HG03565 (cell line): ENCODE measurements around the gene RNF181.
"Not testable (repeated sequence)": the region's sequence is repeated elsewhere in the genome, so short reads cannot be mapped to it uniquely, and the experiment has no call there.

Source experiments
- ATAC-seq: cut with Tn5 transposase; IDR thresholded peaks from one replicate; pipeline ENCODE4 v1.9.1; 2021; ENCODE audit warnings: mild to moderate bottlenecking, moderate library complexity; ENCODE audit not compliant: unreplicated experiment

Gene RNF181

DNA sequence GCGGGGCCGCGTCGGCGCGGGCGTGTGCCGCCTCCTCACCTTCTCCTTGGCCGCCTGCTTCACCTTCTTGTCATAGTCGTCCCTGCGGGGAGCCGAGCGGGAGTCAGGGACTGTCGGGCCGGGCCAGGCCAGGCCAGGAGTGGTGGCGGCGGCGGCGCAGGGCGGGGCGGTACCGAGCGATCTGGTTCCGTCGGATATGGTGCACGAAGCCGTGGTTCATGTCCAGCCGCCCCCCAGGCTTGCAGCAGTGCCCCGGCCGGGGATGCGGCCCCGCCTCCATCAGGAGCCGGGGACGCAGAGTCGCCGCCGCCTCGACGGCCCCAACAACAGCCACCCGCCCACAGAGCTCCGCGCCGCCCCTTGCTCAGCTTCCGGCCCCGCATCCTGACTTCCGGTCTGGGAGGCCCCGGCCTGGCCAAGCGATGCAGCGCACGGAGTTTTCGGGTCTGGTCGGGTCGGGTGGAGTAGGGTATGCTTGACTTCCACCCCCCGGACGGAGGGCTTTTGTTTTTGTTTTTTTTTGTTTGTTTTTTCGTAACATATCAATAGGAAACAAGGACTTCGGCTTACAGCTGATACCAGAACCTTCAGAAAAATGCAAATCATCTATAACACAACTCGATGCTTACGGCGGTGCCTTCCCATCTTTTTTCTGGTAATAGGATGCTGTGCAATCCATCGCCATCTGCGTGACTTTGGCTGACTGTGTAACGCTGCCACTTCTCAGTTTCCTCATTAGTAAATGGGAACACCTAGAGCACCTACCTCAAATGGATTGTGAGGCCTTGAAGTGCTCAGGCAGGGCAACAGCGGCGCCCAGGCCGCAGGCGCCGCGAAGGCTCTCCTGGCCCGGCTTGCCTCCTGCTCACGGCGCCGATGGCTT, 16.4 kb downstream of the RNF181 start, which contains the start of gene C2orf68:
C2orf68 (minus strand) TSS at position 362 of the 883 bp plus-strand sequence; CDS start at position 280, 82 bp downstream.
- peak; percentile 54 for ATAC-seq

DNA sequence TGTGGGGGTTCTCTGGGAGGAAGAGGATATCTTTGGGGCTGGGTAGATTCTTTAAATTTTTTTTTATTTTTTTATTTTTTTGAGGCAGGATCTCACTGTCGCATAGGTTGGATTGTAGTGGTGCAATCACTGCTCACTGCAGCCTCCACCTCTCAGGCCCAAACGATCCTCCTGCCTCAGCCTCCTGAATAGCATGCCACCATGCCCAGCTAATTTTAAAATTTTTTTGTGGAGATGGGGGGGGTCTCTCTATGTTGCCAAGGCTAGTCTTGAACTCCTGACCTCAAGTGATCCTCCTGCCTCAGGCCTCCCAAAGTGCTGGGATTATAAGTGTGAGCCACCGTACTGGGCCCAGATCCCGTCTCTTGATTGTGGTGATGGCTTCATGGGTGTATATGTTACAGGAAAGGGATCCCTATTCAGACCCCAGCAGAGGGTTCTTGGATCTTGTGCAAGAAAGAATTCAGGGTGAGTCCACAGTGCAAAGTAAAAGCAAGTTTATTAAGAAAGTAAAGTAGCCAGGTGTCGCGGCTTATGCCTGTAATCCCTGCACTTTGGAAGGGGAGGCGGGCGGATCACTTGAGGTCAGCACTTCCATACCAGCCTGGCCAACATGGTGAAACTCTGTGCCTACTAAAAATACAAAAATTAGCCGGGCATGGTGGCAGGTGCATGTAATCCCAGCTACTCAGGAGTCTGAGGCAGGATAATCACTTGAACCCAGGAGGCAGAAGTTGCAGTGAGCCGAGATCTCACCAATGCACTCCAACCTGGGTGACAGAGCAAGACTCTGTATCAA, 18.4 kb downstream of the RNF181 start:
- no peak for ATAC-seq

DNA sequence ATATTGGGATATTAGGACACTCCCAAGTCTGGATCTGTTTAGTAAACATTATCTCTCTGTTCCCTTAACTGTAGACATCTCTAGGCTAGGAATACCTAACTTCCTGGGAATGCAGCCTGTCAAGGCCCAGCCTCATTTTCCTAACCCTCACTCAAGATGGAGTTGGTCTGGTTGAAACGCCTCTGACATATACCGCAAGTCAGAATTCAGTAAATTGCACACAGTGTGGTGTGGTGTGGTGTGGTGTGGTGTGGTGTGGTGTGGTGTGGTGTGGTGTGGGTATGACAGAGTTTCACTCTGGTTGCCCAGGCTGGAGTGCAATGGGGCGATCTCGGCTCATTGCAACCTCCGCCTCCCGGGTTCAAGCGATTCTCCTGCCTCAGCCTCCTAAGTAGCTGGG, 19.2 kb downstream of the RNF181 start:
- ATAC-seq: not testable (repeated sequence)

DNA sequence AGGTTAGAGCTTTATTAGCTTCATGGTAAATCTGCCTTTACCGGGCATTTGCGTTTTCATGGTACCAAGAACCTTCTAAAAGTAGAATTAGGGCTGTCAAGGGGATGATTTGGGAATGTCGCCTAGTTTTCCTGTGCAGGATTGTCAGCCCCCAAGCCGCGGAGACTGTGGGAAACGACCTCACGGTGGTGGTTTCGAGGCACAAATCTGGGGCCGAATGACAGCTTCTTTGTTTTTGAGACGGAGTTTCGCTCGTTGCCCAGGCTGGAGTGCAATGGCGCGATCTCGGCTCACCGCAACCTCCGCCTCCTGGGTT, 19.8 kb downstream of the RNF181 start:
- ATAC-seq: no peak

DNA sequence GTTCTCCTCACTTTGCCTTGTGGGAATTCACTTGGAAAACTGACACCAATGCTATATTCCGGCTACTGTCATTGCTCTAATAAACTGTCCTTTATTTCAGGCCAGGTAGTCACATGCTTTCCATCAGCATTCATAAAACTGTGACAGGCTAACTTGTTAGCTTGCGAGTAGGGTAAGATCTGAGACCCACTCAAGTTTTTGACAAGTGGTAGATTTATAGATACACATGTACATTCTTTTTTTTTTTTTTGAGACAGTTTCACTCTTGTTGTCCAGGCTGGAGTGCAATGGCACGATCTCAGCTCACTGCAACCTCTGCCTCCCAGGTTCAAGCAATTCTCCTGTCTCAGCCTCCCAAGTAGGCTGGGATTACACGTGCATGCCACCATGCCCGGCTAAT, 22.2 kb downstream of the RNF181 start:
- ATAC-seq: not testable (repeated sequence)

DNA sequence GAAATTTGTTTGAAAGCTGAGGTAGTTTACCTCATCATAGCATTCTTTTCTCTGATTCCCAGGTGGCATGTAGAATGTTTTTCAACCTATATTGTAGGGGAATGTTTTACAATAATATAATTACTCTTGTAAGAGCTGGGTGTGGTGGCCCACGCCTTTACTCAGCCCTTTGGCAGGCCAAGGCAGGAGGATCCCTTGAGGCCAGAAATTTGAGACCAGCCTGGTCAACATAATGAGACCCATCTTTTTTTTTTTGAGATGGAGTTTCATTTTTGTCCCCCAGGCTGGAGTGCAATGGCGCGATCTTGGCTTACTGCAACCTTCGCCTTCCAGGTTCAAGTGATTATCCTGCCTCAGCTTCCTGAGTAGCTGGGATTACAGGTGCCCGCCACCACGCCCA, 24.1 kb downstream of the RNF181 start:
- ATAC-seq: no peak

DNA sequence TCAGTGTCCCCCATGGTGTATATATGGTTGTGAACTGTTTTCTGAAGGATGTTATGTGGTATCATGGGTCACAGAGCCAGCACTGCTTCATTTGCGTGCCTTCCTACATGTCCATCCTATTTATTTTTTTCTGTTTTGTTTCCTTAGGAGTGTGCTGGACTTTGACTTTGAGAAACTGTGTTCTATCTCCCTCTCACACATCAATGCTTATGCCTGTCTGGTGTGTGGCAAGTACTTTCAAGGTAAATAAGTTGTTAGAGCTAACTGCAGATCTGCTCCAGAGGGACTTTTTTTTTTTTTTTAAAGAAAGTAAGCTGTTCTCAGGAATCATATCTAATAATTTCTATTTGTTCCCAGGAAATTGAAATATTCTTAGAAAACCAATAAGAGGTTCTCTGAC, 25.8 kb downstream of the RNF181 start:
- ATAC-seq: no peak

DNA sequence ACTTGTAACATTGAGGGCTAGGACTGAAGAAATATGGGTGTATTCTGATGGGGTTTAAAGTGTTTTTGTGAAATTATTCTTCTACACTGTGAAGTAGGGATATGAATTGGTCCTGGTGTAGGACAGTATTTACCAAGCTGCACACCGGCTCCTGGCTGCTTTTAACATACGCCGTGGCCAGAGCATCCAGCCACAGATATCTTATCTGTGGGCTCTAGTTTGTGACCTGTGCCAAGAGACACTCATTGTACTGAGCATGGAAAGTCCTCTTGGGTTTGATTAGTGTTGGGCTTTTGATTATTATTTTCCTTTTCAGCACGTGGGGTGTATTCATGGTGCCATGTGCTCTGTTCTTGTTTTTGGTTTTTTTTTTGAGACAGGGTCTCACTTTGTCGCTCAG, 28.4 kb downstream of the RNF181 start:
- ATAC-seq: no peak

DNA sequence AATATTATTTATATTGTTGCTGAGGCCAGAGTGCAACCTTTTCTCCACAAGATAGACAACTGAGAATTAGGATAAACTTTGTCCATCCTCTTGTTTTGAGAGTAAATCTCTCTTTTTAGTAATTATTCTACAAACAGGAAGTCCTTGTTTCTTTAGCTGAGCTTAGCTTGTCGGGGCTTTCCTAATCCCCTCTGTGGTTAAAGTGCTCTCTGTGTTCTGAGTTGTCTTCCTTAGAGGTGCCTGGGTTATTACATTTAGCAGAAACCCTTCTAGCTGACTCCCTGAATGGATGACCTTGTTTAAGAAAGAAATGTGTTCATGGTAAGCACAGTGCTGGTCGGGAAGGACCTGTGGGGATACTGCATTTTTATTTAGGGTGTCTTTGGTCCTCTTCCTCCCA, 33.1 kb downstream of the RNF181 start:
- no peak for ATAC-seq

DNA sequence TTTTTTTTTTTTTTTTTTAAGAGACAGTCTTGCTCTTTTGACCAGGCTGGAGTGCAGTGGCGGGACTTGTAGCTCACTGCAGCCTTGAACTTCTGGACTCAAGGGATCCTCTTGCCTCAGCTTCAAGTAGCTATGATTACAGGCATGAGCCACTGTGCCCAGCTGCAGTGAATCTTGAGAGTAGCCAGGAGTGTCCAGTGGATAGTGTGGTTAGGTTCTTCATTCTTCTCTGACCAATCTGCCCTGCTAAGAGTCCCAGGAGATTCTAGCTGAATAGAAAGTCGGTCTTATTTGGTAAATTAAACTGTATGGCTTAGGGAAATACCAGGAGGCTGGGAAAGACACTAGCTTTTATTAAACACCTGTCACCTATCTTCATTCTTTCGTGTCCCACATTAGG, 35.8 kb downstream of the RNF181 start:
- no peak for ATAC-seq

DNA sequence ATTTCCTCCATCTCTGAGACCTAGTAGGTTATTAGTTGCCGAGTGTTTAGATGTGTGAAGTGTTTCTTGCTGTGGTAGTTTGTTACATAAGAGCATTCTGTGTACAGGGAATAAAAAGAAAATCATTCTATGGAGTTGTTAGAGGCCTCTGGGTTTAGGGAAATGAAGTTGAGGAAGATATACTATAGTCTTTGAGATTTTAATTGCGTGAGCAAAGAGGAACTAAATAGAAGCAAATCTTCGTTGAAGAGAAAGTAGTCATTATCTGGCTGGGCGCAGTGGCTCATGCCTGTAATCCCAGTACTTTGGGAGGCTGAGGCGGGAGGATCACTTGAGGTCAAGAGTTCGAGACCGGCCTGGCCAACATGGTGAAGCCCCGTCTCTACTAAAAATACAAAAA, 39.5 kb downstream of the RNF181 start:
- ATAC-seq: no peak

DNA sequence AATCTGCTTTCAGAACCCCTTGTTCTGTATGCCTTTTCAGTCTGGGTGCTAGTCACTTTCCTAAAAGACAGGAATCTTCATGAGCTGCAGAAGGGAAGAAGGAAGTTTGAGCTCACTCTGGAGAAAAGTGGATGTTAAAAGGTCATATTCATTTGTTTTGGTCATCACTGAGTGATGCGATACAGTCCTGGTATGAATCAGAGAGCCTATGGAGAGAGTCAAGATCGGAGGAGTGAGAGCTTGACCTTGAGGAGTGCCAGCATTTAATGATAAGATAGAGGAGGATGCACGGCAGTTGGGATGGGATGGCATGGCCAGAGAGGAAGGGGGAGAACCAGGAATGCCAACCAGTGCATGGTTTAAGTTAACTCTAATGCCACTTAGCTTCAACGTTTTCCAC, 40.1 kb downstream of the RNF181 start:
- no peak for ATAC-seq

DNA sequence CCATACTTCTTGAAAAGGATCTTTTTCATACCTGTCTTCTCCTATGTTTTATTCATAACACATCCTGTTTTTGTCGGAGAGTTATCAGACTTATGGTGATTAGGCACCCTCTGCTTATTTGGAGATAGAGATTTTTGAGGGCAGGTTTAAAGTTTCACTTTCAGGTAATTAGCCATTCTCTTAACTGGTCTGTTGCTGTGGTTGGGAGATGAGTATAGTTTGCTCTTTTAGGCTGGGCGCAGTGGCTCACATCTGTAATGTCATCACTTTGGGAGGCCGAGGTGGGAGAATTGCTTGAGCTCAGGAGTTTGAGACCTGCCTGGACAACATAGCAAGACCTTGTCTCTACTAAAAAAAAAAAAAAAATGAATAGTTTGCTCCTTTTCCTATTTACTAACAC, 47.2 kb downstream of the RNF181 start:
- ATAC-seq: no peak

DNA sequence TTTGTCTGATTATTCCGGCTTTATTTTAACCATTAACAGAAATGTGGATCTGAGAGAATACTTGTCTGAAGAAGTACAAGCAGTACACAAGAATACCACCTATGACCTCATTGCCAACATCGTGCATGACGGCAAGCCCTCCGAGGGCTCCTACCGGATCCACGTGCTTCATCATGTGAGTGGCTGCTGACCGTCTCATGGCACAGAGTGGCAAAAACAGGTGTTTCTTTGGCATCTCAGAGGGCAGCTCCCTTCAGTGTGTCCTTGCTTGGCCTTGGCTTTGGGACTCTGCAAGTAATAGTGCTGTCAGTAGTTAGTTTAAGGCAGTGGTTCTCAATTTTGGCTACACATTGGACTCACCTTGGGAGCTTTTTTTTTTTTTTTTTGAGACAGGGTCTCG, 49.4 kb downstream of the RNF181 start:
- no peak for ATAC-seq

DNA sequence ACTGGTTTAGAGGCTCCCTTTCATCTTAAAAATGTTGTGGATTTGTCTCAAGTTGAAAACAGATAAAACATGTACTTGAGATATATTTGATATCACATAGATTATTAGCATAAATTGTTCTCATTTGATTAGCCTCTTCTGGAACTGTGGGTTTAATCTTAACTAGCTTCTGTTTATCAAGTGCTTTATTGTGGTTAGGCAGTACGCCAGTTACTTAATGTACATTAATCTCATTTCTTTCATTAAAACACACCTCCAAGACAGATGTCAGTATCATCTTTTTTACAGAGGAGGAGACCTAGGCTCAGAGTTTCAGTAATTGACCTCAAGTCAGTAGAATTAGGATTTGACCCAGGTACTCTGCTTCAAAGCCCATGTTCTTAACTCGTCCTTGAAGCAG, 50.6 kb downstream of the RNF181 start:
- ATAC-seq: no peak
